ENCODE measurements around the gene RECQL5.

DNA sequence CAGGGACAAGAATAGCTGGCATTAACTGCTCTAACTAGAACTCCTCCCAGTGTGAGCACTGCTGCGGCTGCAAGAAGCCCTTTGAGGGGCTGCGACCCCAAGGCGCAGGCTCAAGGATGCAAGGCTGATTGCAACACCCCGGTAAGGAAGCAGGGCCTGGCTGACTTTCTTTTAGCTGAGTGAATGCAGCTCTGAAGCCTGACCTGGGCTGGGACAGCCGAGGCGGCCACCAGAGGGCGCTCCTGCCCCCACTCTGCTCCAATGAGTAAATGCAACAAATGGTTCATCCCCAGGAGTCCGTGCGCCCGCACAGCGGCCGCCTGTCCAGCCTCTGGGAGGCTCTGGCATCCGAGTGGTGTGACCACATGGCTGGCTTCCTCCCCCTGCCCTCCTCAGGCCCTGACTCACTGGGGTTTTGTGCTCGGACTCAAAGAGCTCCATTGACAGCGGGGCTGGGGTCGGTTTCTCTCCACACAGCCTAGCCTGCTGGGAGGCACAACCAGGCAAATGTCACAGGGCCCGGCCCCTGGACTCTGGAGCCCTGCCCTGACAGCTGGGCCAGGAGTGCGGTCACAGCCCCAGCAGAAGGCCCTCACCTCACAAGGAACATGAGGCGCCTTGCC, 34.0 kb downstream of the RECQL5 start, which contains the start of gene SMIM5:
- no peak for TF ChIP-seq GATA2 (IDR thresholded peaks at IDR 0.05; ENCODE audit: low read depth, low read length)
- no peak for TF ChIP-seq GATA3 (IDR thresholded peaks at IDR 0.05; ENCODE audit: low read depth, low read length)
